Measurements from ENCODE around the gene MBD1. TPM values are rescaled to one million over a fixed set of nuclear protein-coding genes. Genes with fewer than 3 reads are reported as not detected.
"Not testable (repeated sequence)": the region's sequence is repeated elsewhere in the genome, so short reads cannot be mapped to it uniquely, and the experiment has no call there.

Gene MBD1
- total and polyA plus RNA-seq, 2 donors from 2014 or later: 24.7 to 79.3 TPM

DNA sequence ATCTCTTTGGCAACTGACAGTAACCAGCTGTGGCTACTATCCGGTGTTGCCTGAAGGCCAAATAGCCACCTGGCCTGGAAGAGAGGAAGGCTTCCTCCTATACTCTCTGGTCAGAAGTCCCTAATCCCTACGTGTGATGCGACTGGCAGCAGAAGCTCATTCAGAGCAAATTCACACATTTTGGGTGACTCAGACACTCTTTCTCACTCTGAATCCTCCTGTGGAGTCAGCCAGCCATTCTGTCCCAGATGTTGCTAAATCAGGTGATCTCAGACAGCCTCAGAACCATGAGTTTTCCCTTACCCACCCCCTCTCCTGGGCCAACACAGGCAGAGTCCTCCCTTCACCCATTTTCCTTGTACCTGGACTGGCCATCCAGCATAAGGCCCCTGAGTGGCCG, 49.7 kb downstream of the MBD1 start:
- H3K9me3 ChIP-seq (ENCODE audit: control insufficient read depth in 2 of 3, insufficient read depth in 1 of 3, low read length in 3 of 3): no peaks in the 10 kb centered on the region
- FAIRE-seq: no peak
- no peaks in the 10 kb centered on the region for H3K36me3 ChIP-seq (ENCODE audit: control insufficient read depth in 2 of 3, insufficient read depth in 3 of 3, low read length in 3 of 3)
- H3K4me3 ChIP-seq (ENCODE audit: low read length in 3 of 3): no peak overlapping the region
- no peak for DNase-seq
- TF ChIP-seq, protein P1, sequence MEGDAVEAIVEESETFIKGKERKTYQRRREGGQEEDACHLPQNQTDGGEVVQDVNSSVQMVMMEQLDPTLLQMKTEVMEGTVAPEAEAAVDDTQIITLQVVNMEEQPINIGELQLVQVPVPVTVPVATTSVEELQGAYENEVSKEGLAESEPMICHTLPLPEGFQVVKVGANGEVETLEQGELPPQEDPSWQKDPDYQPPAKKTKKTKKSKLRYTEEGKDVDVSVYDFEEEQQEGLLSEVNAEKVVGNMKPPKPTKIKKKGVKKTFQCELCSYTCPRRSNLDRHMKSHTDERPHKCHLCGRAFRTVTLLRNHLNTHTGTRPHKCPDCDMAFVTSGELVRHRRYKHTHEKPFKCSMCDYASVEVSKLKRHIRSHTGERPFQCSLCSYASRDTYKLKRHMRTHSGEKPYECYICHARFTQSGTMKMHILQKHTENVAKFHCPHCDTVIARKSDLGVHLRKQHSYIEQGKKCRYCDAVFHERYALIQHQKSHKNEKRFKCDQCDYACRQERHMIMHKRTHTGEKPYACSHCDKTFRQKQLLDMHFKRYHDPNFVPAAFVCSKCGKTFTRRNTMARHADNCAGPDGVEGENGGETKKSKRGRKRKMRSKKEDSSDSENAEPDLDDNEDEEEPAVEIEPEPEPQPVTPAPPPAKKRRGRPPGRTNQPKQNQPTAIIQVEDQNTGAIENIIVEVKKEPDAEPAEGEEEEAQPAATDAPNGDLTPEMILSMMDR (IDR thresholded peaks at IDR 0.05; ENCODE audit: borderline replicate concordance, extremely low read depth, insufficient read depth): no peak
- no peaks in the 10 kb centered on the region for H3K4me1 ChIP-seq (ENCODE audit: control insufficient read depth in 2 of 3, insufficient read depth in 2 of 3, low read depth in 1 of 3, low read length in 3 of 3)
- intact Hi-C loops (cut with DNase I): no loop called here
- no peak overlapping the region for H3K27ac ChIP-seq (ENCODE audit: low read depth in 2 of 2, low read length in 2 of 2)
- H3K9ac ChIP-seq (ENCODE audit: low read length in 3 of 3): no peak overlapping the region
- no peaks in the 10 kb centered on the region for H3K27me3 ChIP-seq (ENCODE audit: control insufficient read depth, insufficient read depth, low read length)

DNA sequence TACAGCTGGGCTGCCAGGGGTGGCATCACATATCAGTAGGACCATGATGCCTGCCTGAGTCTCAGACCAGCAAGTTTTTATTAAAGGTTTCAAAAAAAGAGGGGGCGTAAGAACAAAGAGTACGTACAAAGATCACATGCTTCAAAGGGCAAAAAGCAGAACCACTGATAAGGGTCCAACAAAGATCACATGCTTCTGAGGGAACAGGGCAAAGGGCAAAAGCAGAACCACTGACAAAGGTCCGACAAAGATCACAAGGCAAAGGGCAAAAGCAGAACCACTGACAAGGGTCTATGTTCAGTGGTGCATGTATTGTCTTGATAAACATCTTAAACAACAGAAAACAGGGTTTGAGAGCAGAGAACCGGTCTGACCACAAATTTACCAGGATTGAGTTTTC, 61.1 kb downstream of the MBD1 start:
- DNase-seq; H3K27me3 ChIP-seq (ENCODE audit: control insufficient read depth, insufficient read depth, low read length); H3K36me3 ChIP-seq (ENCODE audit: control insufficient read depth in 2 of 3, insufficient read depth in 3 of 3, low read length in 3 of 3); H3K27ac ChIP-seq (ENCODE audit: low read depth in 2 of 2, low read length in 2 of 2); intact Hi-C loops (cut with DNase I); H3K4me3 ChIP-seq (ENCODE audit: low read length in 3 of 3); H3K9ac ChIP-seq (ENCODE audit: low read length in 3 of 3); H3K4me1 ChIP-seq (ENCODE audit: control insufficient read depth in 2 of 3, insufficient read depth in 2 of 3, low read depth in 1 of 3, low read length in 3 of 3); FAIRE-seq; H3K9me3 ChIP-seq (ENCODE audit: control insufficient read depth in 2 of 3, insufficient read depth in 1 of 3, low read length in 3 of 3): not testable (repeated sequence)

Other genes with a start within 250 kb of the MBD1 start
- 43.8 TPM for gene MYO5B, start 86.4 kb downstream of the MBD1 start, total RNA-seq
- gene MYO5B, start 86.4 kb downstream of the MBD1 start, polyA plus RNA-seq (ENCODE audit: insufficient read depth, low read depth, low replicate concordance): 17.8 TPM
- gene CFAP53, start 15.0 kb downstream of the MBD1 start, total RNA-seq: 1.3 TPM
- gene CFAP53, start 15.0 kb downstream of the MBD1 start, polyA plus RNA-seq (ENCODE audit: insufficient read depth, low read depth, low replicate concordance): 3.9 TPM
- 88.7 TPM for gene CXXC1, start 6.2 kb upstream of the MBD1 start, total RNA-seq
- 39.0 TPM for gene CXXC1, start 6.2 kb upstream of the MBD1 start, polyA plus RNA-seq (ENCODE audit: insufficient read depth, low read depth, low replicate concordance)
- 0.31 TPM for gene SKA1, start 93.5 kb upstream of the MBD1 start, total RNA-seq
- gene SKA1, start 93.5 kb upstream of the MBD1 start, polyA plus RNA-seq (ENCODE audit: insufficient read depth, low read depth, low replicate concordance): not detected